Liver (tissue), 9 donors: ENCODE results near the gene TMTC2. TPM values are rescaled to one million over a fixed set of nuclear protein-coding genes. Genes with fewer than 3 reads are reported as not detected.
"Not testable (repeated sequence)": the region's sequence is repeated elsewhere in the genome, so short reads cannot be mapped to it uniquely, and the experiment has no call there.

Experiments
- DNase-seq: peaks from one replicate; pipeline ENCODE4 v3.0.0-alpha.2; 2017; ENCODE audit warnings: low spot score
- H3K27ac ChIP-seq, 2 donors: one replicate each; pipeline ENCODE4 v1.7.0; 2013; ENCODE audit warnings: inconsistent platforms in 2 of 2, low read length in 2 of 2, control low read depth in 1 of 2, low read depth in 1 of 2, mild to moderate bottlenecking in 1 of 2
- H3K27me3 ChIP-seq, 4 donors: one replicate each; pipeline versions ENCODE4 v1.6.1 to v1.7.0; 2013; ENCODE audit warnings: low read length in 3 of 4, inconsistent platforms in 1 of 4, mild to moderate bottlenecking in 1 of 4, moderate library complexity in 1 of 4; ENCODE audit not compliant: control insufficient read depth in 4 of 4, insufficient read depth in 4 of 4
- H3K36me3 ChIP-seq, 4 donors: one replicate each; pipeline versions ENCODE4 v1.6.1 to v1.7.0; 2013; ENCODE audit warnings: low read length in 3 of 4, mild to moderate bottlenecking in 3 of 4, low read depth in 1 of 4, moderate library complexity in 1 of 4; ENCODE audit not compliant: control insufficient read depth in 4 of 4, insufficient read depth in 3 of 4
- H3K4me1 ChIP-seq, 4 donors: one replicate each; pipeline versions ENCODE4 v1.6.1 to v1.7.0; 2013; ENCODE audit warnings: low read length in 3 of 4, mild to moderate bottlenecking in 3 of 4, moderate library complexity in 1 of 4; ENCODE audit not compliant: control insufficient read depth in 4 of 4, insufficient read depth in 4 of 4
- H3K4me3 ChIP-seq, 3 donors: one replicate each; pipeline versions ENCODE4 v1.6.1 to v1.7.0; 2013; ENCODE audit warnings: low read length in 3 of 3, control low read depth in 1 of 3, low read depth in 1 of 3, mild to moderate bottlenecking in 1 of 3
- H3K9ac ChIP-seq, 2 donors: one replicate each; pipeline ENCODE4 v1.7.0; 2013; ENCODE audit warnings: low read length in 2 of 2, mild to moderate bottlenecking in 2 of 2, moderate library complexity in 2 of 2, control low read depth in 1 of 2, low read depth in 1 of 2
- H3K9me3 ChIP-seq, 4 donors: one replicate each; pipeline versions ENCODE4 v1.6.1 to v1.7.0; 2013; ENCODE audit warnings: low read length in 3 of 4; ENCODE audit not compliant: control insufficient read depth in 4 of 4
- ATF3 ChIP-seq: IDR thresholded peaks from 2 replicates; pipeline ENCODE4 v1.6.1; 2016; ENCODE audit warnings: antibody characterized with exemption
- GABPA ChIP-seq, 2 donors: IDR thresholded peaks in 1 of 2; conservative IDR thresholded peaks in 1 of 2; 2 replicates each; pipeline ENCODE4 v1.6.1; 2016; ENCODE audit warnings: antibody characterized with exemption in 2 of 2, mild to moderate bottlenecking in 1 of 2, moderate library complexity in 1 of 2
- HNF4A ChIP-seq, 2 donors: conservative IDR thresholded peaks; 2 replicates each; pipeline ENCODE4 v1.6.1; 2016; ENCODE audit warnings: antibody characterized with exemption in 2 of 2, mild to moderate bottlenecking in 2 of 2
- HNF4G ChIP-seq: IDR thresholded peaks from 2 replicates; pipeline ENCODE4 v1.6.1; 2016; ENCODE audit warnings: antibody characterized with exemption
- JUND ChIP-seq, 2 donors: IDR thresholded peaks; 2 replicates each; pipeline ENCODE4 v1.6.1; 2016; ENCODE audit warnings: antibody characterized with exemption in 2 of 2
- MAX ChIP-seq: IDR thresholded peaks from 2 replicates; pipeline ENCODE4 v1.6.1; 2016; ENCODE audit warnings: antibody characterized with exemption
- RAD21 ChIP-seq, 2 donors: IDR thresholded peaks; 2 replicates each; pipeline ENCODE4 v1.6.1; 2016; ENCODE audit warnings: antibody characterized with exemption in 2 of 2, mild to moderate bottlenecking in 2 of 2
- REST ChIP-seq: IDR thresholded peaks from 2 replicates; pipeline ENCODE4 v1.6.1; 2016; ENCODE audit warnings: antibody characterized with exemption, mild to moderate bottlenecking
- RXRA ChIP-seq, 2 donors: IDR thresholded peaks; 2 replicates each; pipeline ENCODE4 v1.6.1; 2017 to 2018; ENCODE audit warnings: antibody characterized with exemption in 2 of 2, mild to moderate bottlenecking in 1 of 2
- SP1 ChIP-seq: IDR thresholded peaks from 2 replicates; pipeline ENCODE4 v1.6.1; 2018; ENCODE audit warnings: antibody characterized with exemption, mild to moderate bottlenecking
- TAF1 ChIP-seq: conservative IDR thresholded peaks from 2 replicates; pipeline ENCODE4 v1.6.1; 2016; ENCODE audit warnings: antibody characterized with exemption, mild to moderate bottlenecking
- YY1 ChIP-seq: IDR thresholded peaks from 2 replicates; pipeline ENCODE4 v1.6.1; 2016; ENCODE audit warnings: antibody characterized with exemption, mild to moderate bottlenecking
- ZBTB33 ChIP-seq: IDR thresholded peaks from 2 replicates; pipeline ENCODE4 v1.6.1; 2016; ENCODE audit warnings: antibody characterized with exemption
- WGBS: extraction: QIAGEN DNeasy Blood & Tissue Kit; methylation state at CpG from one replicate; pipeline ENCODE4 v1.1.7; 2013; 5-methylcytosine and 5-hydroxymethylcytosine counted together
- polyA plus RNA-seq, 2 donors: library from polyadenylated mRNA; stranded (reverse) in 1 of 2; unstranded in 1 of 2; fragments of 200-250 nt in 1 of 2; fragments of >200 nt in 1 of 2; fragmentation: Nextera tagmentation in 1 of 2; extraction: Ambion mirVana in 1 of 2; gene quantifications; one replicate each; pipeline versions ENCODE4 v1.2.1 to v1.2.3, GENCODE V29; 2013 to 2015
- total RNA-seq, 2 donors: library from RNA; depleted of rRNA; stranded (reverse); fragments of >200 nt; gene quantifications; one replicate each; pipeline ENCODE4 v1.2.3, GENCODE V29; 2014
- donor health status: healthy.
- donor health status: healthy.
- donor health status: healthy.
- donor health status: healthy.
- donor health status: healthy.

The TMTC2 gene
- total and polyA plus RNA-seq, 4 donors = 0.36 to 3.0 (median 0.61) TPM

GRCh38 chr12:82760423-82760822 is 73.7 kb downstream of the TMTC2 start:
- no peak overlapping the region for H3K9ac ChIP-seq
- no peak overlapping the region for H3K27ac ChIP-seq
- no peaks in the 10 kb centered on the region for H3K27me3 ChIP-seq
- no peak overlapping the region for H3K4me3 ChIP-seq
- no peaks in the 10 kb centered on the region for H3K36me3 ChIP-seq
- TF ChIP-seq HNF4A (conservative IDR thresholded peaks at IDR 0.05) (no peak), RAD21 (IDR thresholded peaks at IDR 0.05) (no peak), JUND (IDR thresholded peaks at IDR 0.05) (no peak), ZBTB33 (no peak), GABPA (IDR thresholded peaks at IDR 0.05 in 1 of 2, conservative IDR thresholded peaks at IDR 0.05 in 1 of 2) (no peak), REST (no peak)
- H3K4me1 ChIP-seq = peaks cover 0 to 5% (median under 1%) of the 10 kb centered on the region in 4 donors
- WGBS = 94% methylated on average over 3 of the region's 3 CpGs
- DNase-seq = no peak
- no peaks in the 10 kb centered on the region for H3K9me3 ChIP-seq

GRCh38 chr12:82765206-82765605 is 78.5 kb downstream of the TMTC2 start:
- 94% methylated on average over 7 of the region's 7 CpGs for WGBS
- H3K36me3 ChIP-seq, DNase-seq, H3K9ac ChIP-seq, H3K27ac ChIP-seq, H3K4me1 ChIP-seq, H3K4me3 ChIP-seq, H3K9me3 ChIP-seq, H3K27me3 ChIP-seq: not testable (repeated sequence)

GRCh38 chr12:82765971-82766705 is 79.4 kb downstream of the TMTC2 start:
- Histone ChIP-seq H3K27ac (no peak overlapping the region), H3K4me3 (no peak overlapping the region), H3K36me3 (no peaks in the 10 kb centered on the region), H3K9ac (no peak overlapping the region), H3K27me3 (no peaks in the 10 kb centered on the region), H3K4me1 (no peaks in the 10 kb centered on the region), H3K9me3 (no peaks in the 10 kb centered on the region)
- 89% methylated on average over 5 of the region's 5 CpGs for WGBS
- no peak for TF ChIP-seq YY1
- no peak for TF ChIP-seq SP1
- TF ChIP-seq REST = no peak
- TF ChIP-seq HNF4A (conservative IDR thresholded peaks at IDR 0.05) = no peak
- TF ChIP-seq TAF1 = no peak
- TF ChIP-seq JUND (IDR thresholded peaks at IDR 0.05) = no peak
- TF ChIP-seq ATF3 = no peak
- TF ChIP-seq MAX = no peak
- TF ChIP-seq GABPA (IDR thresholded peaks at IDR 0.05 in 1 of 2, conservative IDR thresholded peaks at IDR 0.05 in 1 of 2) = no peak
- no peak for TF ChIP-seq ZBTB33
- no peak for TF ChIP-seq HNF4G
- TF ChIP-seq RXRA (IDR thresholded peaks at IDR 0.05) = no peak
- no peak for DNase-seq
